HG03520 (cell line): ENCODE data around the gene TEKT1.
"Not testable (repeated sequence)": the region's sequence is repeated elsewhere in the genome, so short reads cannot be mapped to it uniquely, and the experiment has no call there.

Experiments used
- ATAC-seq: cut with Tn5 transposase; IDR thresholded peaks from one replicate; pipeline ENCODE4 v1.9.1; 2021; ENCODE audit warnings: mild to moderate bottlenecking, moderate library complexity; ENCODE audit not compliant: unreplicated experiment

Gene TEKT1

GRCh38 chr17:6831661-6832263 lies at the start of gene TEKT1:
TSS of gene TEKT1 (minus strand) at chr17:6831729. CDS start at chr17:6830376, 1,353 bp downstream.
- peak; percentile 58 for ATAC-seq

GRCh38 chr17:6879221-6879975 lies 47.9 kb upstream of the TEKT1 start:
- ATAC-seq = not testable (repeated sequence)

- ATAC-seq = not testable (repeated sequence)
Observed at GRCh38 chr17:6875276-6875675, 43.7 kb upstream of the TEKT1 start.

GRCh38 chr17:6872936-6873335 lies 41.4 kb upstream of the TEKT1 start:
- no peak for ATAC-seq

GRCh38 chr17:6870841-6871240 lies 39.3 kb upstream of the TEKT1 start:
- no peak for ATAC-seq

- ATAC-seq = no peak
Observed at GRCh38 chr17:6868582-6868981, 37.1 kb upstream of the TEKT1 start.

GRCh38 chr17:6867849-6868248 lies 36.3 kb upstream of the TEKT1 start:
- no peak for ATAC-seq

- no peak for ATAC-seq
Observed at GRCh38 chr17:6862825-6863224, 31.3 kb upstream of the TEKT1 start.

GRCh38 chr17:6862122-6862521 lies 30.6 kb upstream of the TEKT1 start:
- ATAC-seq = no peak

- ATAC-seq = no peak
Observed at GRCh38 chr17:6857904-6858303, 26.4 kb upstream of the TEKT1 start.

GRCh38 chr17:6857336-6857735 lies 25.8 kb upstream of the TEKT1 start:
- no peak for ATAC-seq

GRCh38 chr17:6856051-6856450 lies 24.5 kb upstream of the TEKT1 start:
- ATAC-seq = no peak

GRCh38 chr17:6853764-6854442 lies 22.4 kb upstream of the TEKT1 start:
- no peak for ATAC-seq

- not testable (repeated sequence) for ATAC-seq
Observed at GRCh38 chr17:6848545-6849179, 17.1 kb upstream of the TEKT1 start.

- not testable (repeated sequence) for ATAC-seq
Observed at GRCh38 chr17:6846138-6846537, 14.6 kb upstream of the TEKT1 start.

- not testable (repeated sequence) for ATAC-seq
Observed at GRCh38 chr17:6844406-6844805, 12.9 kb upstream of the TEKT1 start.

- ATAC-seq = no peak
Observed at GRCh38 chr17:6843241-6843880, 11.8 kb upstream of the TEKT1 start.

GRCh38 chr17:6841769-6842168 lies 10.2 kb upstream of the TEKT1 start:
- not testable (repeated sequence) for ATAC-seq

- no peak for ATAC-seq
Observed at GRCh38 chr17:6830383-6830986, 1.0 kb downstream of the TEKT1 start.

GRCh38 chr17:6823011-6823442 lies 8.5 kb downstream of the TEKT1 start:
- no peak for ATAC-seq
